Stimulated activated CD4-positive, alpha-beta T cell treated with anti-CD3 and anti-CD28 coated beads, Interleukin-12 subunit alpha, Interleukin-12 subunit beta, amount 100 ng/mL, for 4 hours (primary cell): Measurements from ENCODE around the gene SAPCD1.
A peak's percentile ranks its signal among the peaks of the same experiment; 100 is the strongest.

Experiments
- DNase-seq: peaks from one replicate; pipeline ENCODE4 v3.0.0-alpha.2; 2020

SAPCD1 gene

GRCh38 chr6:31729979-31730630 lies 32.4 kb upstream of the SAPCD1 start:
- DNase-seq = peak; percentile 68

- no peak for DNase-seq
These were observed 31.8 kb upstream of the SAPCD1 start for GRCh38 chr6:31730631-31731086.

GRCh38 chr6:31732029-31732428 lies 30.4 kb upstream of the SAPCD1 start:
- no peak for DNase-seq

GRCh38 chr6:31733734-31734133 lies 28.7 kb upstream of the SAPCD1 start:
- DNase-seq = no peak

GRCh38 chr6:31734247-31734820 lies 28.1 kb upstream of the SAPCD1 start:
- DNase-seq = no peak

- DNase-seq = peak; percentile 30
These were observed 27.5 kb upstream of the SAPCD1 start for GRCh38 chr6:31734821-31735406.

GRCh38 chr6:31736021-31736767 lies 26.3 kb upstream of the SAPCD1 start, which contains the start of gene CLIC1:
TSS of gene CLIC1 (minus strand) at chr6:31736530. CDS start at chr6:31736300, 230 bp downstream.
- DNase-seq = peak; percentile 78

GRCh38 chr6:31736768-31737314 lies 25.6 kb upstream of the SAPCD1 start:
- no peak for DNase-seq

- DNase-seq = no peak
These were observed 25.0 kb upstream of the SAPCD1 start for GRCh38 chr6:31737315-31737990.

- DNase-seq = peak; percentile 40
These were observed 24.2 kb upstream of the SAPCD1 start for GRCh38 chr6:31737991-31738979.

GRCh38 chr6:31739639-31740396 lies 22.6 kb upstream of the SAPCD1 start, which contains the start of gene MSH5:
TSS of gene MSH5 (plus strand) at chr6:31740005. CDS start at chr6:31740467, 462 bp downstream.
- peak; percentile 94 for DNase-seq

GRCh38 chr6:31740397-31741223 lies 21.8 kb upstream of the SAPCD1 start:
- no peak for DNase-seq

GRCh38 chr6:31741815-31742214 lies 20.6 kb upstream of the SAPCD1 start:
- no peak for DNase-seq

GRCh38 chr6:31742894-31743293 lies 19.6 kb upstream of the SAPCD1 start:
- DNase-seq = no peak

GRCh38 chr6:31744422-31744821 lies 18.0 kb upstream of the SAPCD1 start:
- DNase-seq = no peak

- DNase-seq = no peak
These were observed 13.0 kb upstream of the SAPCD1 start for GRCh38 chr6:31749301-31750036.

- DNase-seq = no peak
These were observed 11.9 kb upstream of the SAPCD1 start for GRCh38 chr6:31750411-31751022.

GRCh38 chr6:31752739-31753319 lies 9.6 kb upstream of the SAPCD1 start:
- DNase-seq = no peak
